VCaP (cell line): Measurements from ENCODE around the gene RPF1.
A peak's percentile ranks its signal among the peaks of the same experiment; 100 is the strongest.
"Not testable (repeated sequence)": the region's sequence is repeated elsewhere in the genome, so short reads cannot be mapped to it uniquely, and the experiment has no call there.

Source experiments
- H3K27ac ChIP-seq: fragments of 450-650 bp; 2 replicates; pipeline ENCODE4 v1.5.1; 2017
- CTCF ChIP-seq: fragments of 450-650 bp; conservative IDR thresholded peaks from 2 replicates; pipeline ENCODE4 v1.5.1; 2017; ENCODE audit warnings: mild to moderate bottlenecking, moderate library complexity

Gene RPF1

GRCh38 chr1:84497631-84498275 is 18.7 kb downstream of the RPF1 start:
- H3K27ac ChIP-seq: peak overlapping the region; percentile 64
- TF ChIP-seq CTCF: no peak

- TF ChIP-seq CTCF: no peak
- H3K27ac ChIP-seq: no peak overlapping the region
These were observed 23.9 kb downstream of the RPF1 start for GRCh38 chr1:84502927-84503326.

- peak overlapping the region; percentile 88 for H3K27ac ChIP-seq
- no peak for TF ChIP-seq CTCF
These were observed 25.8 kb downstream of the RPF1 start for GRCh38 chr1:84504580-84505492.

GRCh38 chr1:84505493-84506001 is 26.5 kb downstream of the RPF1 start:
- TF ChIP-seq CTCF: no peak
- peak overlapping the region; percentile 88 for H3K27ac ChIP-seq

- TF ChIP-seq CTCF: no peak
These were observed 27.1 kb downstream of the RPF1 start, which contains the start of the genes GNG5 and SPATA1 for GRCh38 chr1:84506002-84506728. Gene GNG5 (minus strand): TSS chr1:84506581. CDS start chr1:84506091, 490 bp downstream. Gene SPATA1 (plus strand): TSS chr1:84506386. CDS start chr1:84516360, 9,974 bp downstream.

GRCh38 chr1:84506729-84507453 is 27.8 kb downstream of the RPF1 start:
- no peak for TF ChIP-seq CTCF
- peak overlapping the region; percentile 88 for H3K27ac ChIP-seq

More at GRCh38 chr1:84506002-84506728, 27.1 kb downstream of the RPF1 start, which contains the start of the genes GNG5 and SPATA1:
- H3K27ac ChIP-seq: peak within 1 kb of the TSS; percentile 88

GRCh38 chr1:84507887-84508286 is 28.8 kb downstream of the RPF1 start:
- not testable (repeated sequence) for H3K27ac ChIP-seq
